Activated CD4-positive, alpha-beta T cell treated with anti-CD3 and anti-CD28 coated beads, Interleukin-2, Interleukin-4, amounts not matched to agents 100 ng/mL and 50 ng/mL, durations not matched to agents 16 hours and 8 hours (primary cell): ENCODE data around the gene CDH15.
"Not testable (repeated sequence)": the region's sequence is repeated elsewhere in the genome, so short reads cannot be mapped to it uniquely, and the experiment has no call there.

ENCODE experiments used
- DNase-seq: peaks from one replicate; pipeline ENCODE4 v3.0.0-alpha.2; 2020; ENCODE audit warnings: low spot score

Gene CDH15

DNA sequence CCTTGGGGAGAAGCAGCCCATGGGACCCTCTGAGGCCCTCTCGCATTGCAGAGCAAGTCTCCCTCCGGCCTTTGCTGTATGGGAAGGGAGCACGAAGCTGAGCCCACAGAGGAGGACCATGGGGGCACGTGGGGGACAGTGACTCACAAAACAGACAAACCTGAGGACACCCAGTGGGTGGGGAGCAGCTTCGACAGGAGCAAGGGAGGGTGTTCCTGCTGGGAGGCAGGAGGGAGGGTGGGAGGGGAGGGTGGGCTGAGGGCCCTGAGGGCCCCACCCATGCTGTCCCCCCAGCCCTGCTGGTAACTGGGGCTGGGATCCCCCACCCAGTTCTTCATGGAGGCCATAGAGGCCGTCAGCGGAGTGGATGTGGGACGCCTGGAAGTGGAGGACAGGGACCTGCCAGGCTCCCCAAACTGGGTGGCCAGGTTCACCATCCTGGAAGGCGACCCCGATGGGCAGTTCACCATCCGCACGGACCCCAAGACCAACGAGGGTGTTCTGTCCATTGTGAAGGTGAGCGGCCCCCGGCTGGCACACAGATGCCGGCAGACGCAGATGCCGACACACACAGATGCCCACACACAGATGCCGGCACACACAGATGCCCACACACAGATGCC, 16.3 kb downstream of the CDH15 start:
- no peak for DNase-seq

DNA sequence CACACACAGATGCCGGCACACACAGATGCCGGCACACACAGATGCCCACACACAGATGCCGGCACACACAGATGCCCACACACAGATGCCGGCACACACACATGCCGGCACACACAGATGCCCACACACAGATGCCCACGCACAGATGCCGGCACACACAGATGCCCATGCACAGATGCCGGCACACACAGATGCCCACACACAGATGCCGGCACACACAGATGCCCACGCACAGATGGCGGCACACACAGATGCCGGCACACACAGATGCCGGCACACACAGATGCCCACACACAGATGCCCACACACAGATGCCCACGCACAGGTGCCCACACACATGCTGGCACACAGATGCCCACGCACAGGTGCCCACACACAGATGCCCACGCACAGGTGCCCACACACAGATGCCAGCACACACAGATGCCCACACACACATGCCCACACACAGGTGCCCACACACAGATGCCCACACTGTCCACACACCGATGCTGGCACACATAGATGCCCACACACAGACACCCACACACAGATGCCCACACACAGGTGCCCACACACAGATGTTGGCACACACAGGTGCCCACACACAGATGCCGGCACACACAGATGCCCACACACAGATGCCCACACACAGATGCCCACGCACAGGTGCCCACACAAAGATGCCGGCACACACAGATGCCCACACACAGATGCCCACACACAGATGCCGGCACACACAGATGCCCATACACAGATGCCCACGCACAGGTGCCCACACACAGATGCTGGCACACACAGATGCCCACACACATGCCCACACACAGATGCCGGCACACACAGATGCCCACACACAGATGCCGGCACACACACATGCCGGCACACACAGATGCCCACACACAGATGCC, 17.2 kb downstream of the CDH15 start:
- not testable (repeated sequence) for DNase-seq

DNA sequence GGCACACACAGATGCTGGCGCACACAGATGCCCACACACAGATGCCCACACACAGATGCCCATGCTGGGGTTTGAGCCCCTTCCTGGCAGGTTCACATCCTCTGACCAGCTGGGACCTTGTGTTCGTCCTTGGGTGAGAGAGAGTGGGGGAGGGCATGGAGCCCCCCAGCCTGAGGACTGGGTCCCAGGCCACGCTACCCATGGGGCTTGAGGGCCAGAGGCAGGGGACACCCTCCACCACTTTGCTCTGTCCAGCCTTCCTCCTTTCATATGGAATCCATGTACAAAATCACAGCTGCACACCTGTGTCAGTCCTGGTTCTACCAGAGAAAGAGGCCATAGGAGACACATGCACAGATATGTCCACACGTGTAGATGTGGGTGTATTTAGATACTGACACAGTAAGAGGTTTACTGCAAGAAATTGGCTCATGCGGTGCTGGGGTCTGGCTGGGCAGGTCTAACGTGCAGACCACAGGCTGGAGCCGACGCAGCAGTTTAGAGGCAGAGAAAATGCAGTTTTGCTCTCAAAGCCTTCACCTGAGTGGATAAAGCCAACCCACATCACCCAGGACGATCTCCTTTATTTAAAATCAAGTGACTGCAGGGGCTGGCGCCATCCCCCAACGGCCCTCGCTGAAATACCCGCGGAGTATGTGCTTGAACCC, 17.9 kb downstream of the CDH15 start:
- DNase-seq: no peak

DNA sequence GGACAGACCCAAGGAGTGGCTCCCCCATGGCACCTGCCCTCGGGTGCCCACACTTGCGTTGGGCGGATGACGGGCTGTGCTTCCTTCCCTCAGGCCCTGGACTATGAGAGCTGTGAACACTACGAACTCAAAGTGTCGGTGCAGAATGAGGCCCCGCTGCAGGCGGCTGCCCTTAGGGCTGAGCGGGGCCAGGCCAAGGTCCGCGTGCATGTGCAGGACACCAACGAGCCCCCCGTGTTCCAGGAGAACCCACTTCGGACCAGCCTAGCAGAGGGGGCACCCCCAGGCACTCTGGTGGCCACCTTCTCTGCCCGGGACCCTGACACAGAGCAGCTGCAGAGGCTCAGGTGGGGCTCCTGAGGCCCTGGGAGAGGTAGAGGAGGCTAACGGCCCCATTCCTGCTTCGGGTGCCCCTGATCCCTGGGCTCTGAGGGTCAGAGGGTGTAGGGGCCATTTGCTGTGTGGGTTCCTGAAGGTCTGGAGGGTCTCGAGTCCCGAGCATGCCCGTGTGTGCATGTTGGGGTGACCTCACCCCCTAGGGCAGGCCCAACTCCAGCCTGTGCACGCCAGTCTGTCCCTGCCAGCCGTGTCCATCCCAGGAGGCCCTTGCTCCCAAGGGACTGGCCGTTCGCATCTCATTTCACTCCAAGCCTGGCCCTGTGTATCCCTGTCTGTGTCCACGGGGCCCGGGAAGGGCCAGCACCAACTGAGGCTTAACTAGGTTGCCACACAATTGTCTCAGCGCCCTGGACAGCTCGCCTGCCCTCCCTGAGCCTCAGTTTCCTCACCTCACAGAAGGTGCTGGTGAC, 18.8 kb downstream of the CDH15 start:
- no peak for DNase-seq

DNA sequence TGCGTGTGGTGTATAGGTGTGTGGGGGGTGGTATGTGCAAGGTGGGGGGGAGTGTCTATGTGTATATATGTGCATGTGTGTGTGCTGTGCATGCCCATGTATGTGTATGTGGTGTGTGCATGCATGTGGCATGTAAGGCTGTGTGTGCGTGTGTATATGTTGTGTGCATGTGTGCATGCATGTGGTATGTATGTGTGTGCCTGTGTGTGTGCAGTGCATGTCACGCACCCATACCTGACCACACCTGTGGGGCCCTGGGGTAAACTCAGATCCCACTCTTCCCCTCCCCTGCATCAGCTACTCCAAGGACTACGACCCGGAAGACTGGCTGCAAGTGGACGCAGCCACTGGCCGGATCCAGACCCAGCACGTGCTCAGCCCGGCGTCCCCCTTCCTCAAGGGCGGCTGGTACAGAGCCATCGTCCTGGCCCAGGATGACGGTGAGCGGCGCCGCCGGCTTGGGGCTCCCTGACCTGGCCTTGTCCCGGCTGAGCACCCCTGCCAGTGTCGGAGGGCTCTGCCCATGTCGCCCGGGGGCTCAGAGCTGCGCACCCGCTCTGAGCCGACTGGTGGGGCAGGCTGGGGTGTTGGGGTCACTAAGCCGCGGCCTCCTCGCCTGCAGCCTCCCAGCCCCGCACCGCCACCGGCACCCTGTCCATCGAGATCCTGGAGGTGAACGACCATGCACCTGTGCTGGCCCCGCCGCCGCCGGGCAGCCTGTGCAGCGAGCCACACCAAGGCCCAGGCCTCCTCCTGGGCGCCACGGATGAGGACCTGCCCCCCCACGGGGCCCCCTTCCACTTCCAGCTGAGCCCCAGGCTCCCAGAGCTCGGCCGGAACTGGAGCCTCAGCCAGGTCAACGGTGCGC, 19.7 kb downstream of the CDH15 start:
- no peak for DNase-seq

DNA sequence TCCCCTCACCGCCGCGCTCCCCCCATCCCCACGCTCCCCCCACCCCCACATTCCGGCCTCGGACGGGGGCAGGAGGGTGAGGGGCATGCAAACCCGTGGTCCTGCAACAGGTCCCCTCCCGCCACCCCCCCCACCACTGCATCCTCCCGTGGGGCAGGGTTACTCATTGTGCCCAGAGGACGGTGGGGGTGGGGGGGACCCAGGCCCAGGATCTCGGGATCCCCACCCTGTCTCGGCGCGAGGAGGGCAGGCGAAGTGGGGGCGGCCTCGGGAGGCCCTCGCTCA, 20.3 kb downstream of the CDH15 start:
- no peak for DNase-seq

DNA sequence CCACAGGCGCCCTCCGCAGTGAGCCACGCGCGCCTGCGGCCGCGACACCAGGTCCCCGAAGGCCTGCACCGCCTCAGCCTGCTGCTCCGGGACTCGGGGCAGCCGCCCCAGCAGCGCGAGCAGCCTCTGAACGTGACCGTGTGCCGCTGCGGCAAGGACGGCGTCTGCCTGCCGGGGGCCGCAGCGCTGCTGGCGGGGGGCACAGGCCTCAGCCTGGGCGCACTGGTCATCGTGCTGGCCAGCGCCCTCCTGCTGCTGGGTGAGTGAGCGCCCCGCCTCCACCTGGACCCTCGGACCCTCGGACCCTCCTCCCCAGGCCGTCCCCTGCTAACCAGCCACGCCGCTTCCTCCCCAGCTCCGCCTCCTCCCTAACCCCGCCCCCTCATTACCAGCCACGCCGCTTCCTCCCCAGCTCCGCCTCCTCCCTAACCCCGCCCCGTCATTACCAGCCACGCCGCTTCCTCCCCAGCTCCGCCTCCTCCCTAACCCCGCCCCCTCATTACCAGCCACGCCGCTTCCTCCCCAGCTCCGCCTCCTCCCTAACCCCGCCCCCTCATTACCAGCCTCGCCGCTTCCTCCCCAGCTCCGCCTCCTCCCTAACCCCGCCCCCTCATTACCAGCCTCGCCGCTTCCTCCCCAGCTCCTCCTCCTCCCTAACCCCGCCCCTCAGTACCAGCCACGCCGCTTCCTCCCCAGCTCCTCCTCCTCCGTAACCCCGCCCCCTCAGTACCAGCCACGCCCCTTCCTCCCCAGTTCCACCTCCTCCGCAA, 20.8 kb downstream of the CDH15 start:
- peak; percentile 80 for DNase-seq

DNA sequence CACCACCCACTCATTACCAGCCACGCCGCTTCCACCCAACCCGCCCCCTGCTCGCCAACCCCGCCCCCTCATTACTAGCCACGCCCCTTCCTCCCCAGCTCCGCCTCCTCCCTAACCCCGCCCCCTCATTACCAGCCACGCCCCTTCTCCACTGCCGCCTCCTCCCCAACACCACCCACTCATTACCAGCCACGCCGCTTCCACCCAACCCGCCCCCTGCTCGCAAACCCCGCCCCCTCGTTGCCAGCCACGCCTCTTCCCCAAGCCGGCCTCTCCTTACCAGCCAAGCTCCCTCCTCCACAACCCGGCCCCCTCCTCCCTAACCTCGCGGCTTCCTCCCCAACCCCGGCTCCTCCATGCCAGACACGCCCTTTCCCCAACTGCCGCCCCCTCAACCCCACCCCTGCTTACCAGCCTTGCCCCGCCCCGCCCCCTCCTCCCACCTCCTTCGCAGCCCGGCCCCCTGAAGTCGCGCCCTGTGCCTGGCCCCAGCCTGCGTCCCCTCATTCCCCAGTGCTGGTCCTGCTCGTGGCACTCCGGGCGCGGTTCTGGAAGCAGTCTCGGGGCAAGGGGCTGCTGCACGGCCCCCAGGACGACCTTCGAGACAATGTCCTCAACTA, 21.5 kb downstream of the CDH15 start:
- peak; percentile 65 for DNase-seq

DNA sequence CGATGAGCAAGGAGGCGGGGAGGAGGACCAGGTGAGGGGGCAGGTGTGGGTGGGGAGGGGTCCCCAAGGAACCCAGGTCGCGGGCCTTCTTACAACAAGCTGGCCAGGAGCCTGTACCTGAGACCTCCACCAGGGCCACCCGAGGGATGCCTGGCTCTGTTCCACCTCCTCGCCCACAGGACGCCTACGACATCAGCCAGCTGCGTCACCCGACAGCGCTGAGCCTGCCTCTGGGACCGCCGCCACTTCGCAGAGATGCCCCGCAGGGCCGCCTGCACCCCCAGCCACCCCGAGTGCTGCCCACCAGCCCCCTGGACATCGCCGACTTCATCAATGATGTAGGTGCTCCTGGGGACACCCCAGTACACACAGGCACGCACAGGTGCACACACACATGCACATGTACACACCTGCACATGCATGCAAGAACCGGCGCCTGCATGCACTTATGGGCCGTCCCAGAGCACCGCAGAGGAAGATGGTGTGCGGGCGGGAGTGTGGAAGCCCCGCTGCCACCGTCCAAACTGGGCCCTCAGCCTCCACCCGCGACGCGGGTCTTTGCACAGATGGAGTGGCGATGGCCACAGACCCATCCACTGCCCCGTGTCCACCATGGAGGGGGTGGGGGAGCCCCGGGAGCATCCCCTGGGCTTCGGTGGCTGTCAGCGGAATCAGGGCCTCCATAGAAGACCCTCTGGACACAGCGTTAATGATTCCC, 22.2 kb downstream of the CDH15 start:
- DNase-seq: no peak

DNA sequence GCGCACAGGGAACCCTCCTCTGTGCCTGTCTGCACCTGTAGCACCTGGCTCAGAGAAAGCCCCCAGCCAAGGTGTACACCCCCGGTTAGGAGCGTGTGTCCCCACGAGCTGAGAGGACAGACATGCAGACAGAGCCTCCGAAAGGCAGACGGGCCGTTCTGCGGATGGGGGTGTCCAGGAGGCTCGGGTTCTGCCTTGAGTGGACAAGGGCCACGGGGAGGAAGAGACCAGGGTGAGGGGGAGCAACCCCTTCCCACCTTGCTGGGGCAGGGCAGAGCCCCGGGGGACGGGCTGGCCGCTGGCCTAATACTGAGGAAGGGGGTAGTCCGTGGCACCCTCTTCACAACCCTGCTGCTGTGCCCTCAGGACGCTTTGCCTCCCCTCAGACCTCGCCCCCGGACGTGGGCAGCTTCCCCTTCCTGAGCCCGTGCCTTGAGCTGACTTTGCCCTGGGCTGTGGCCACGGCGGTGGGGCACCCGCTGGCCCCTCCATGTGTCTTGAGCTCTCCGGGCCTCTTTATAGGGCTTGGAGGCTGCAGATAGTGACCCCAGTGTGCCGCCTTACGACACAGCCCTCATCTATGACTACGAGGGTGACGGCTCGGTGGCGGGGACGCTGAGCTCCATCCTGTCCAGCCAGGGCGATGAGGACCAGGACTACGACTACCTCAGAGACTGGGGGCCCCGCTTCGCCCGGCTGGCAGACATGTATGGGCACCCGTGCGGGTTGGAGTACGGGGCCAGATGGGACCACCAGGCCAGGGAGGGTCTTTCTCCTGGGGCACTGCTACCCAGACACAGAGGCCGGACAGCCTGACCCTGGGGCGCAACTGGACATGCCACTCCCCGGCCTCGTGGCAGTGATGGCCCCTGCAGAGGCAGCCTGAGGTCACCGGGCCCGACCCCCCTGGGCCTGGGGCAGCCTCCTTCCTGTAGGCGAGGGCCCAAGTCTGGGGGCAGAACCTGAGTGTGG, 23.1 kb downstream of the CDH15 start:
- DNase-seq: no peak

DNA sequence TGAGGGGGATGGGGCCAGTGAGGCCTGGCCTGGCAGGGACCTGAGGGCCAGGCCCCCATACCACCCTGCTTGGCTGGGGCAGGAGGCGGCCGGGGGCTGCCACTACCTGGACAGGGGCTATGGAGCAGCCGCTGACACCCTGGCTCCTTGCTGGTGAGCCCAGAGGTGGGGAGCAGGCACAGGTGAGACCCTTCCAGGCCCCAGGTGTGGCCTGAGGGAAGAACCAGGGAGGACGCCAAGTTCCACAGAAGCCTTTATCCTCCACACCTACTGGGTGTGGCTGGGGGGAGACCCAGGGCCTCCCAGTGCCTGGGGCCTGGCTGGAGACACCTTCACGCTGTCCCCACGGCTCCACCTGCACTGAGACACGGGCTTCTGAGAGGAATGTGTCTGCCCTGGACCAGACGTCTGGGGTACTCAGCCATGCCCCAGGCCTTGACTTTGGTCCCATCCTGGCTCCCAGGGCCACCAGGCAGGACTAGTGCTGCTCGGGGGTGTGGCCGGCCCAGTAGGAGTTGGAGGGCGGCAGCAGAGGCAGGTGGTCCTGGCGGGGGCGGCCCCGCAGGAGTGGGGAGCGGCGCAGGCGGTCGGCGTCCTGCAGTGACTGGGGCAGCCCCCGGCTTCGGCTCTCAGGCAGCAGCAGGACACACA, 24.1 kb downstream of the CDH15 start:
- DNase-seq: no peak

DNA sequence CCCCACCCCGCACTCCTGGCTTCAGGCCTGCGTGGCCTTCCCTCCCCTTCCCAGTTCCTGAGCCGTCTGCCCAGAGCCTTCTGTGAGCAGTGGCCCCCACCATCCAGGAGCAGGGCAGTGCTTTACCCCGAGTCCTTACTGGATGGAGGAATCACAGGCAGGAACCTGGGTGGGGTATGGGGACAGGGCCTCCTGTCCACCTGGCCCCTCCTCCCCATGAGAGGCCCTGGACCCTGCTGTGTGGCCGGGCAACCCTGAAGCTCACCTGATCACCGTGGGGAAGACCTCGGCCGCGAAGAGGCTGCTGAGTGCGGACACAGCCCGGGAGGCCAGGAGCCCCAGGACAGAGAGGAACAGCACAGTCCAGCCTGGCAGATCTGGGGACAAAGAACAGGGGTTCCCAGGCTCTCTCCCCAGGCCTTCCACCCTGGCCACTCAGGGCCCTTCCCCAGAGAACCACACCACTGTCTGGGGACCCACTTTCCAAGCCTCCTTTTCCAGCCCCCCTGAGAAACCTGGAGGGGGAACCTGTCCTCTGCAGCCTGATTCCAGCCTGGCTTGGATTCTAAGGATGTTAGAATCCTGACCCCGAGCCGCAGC, 25.6 kb downstream of the CDH15 start:
- DNase-seq: no peak

DNA sequence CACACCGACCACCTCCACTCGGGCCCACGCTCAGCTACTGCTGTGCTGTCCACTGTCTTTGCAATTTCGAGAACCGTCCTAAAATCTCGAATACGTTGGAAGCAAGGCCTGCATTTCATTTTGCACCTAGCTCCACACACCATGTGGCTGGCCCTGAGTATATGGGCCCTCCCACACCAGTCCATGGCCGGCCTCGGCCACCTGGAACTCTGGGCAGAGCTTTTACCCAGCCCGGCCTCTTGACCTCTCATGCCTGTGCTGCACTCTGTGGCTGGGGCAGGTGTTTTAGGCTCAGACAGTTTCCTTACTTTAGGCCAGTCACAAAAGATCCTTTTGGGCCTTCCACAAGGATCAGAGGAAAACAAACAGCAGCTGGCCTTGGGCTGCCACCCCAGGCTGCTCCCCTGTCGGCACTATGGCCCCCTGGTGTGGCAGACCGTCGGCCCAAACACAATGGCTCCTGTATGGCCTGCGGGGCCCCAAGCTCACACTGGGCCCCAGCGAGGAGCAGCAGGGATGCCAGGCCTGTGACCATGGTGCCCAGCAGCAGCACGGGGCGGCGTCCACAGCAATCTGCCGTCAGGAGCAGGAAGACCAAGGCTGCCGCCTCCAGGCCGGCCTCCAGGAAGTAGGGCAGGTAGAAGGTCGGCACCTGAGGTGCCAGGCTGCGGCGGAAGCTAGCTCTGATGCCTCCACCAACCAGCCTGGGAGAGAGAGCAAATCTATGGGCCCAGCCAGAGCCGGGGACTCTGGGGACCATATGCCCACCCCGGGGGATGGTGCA, 26.3 kb downstream of the CDH15 start:
- no peak for DNase-seq

DNA sequence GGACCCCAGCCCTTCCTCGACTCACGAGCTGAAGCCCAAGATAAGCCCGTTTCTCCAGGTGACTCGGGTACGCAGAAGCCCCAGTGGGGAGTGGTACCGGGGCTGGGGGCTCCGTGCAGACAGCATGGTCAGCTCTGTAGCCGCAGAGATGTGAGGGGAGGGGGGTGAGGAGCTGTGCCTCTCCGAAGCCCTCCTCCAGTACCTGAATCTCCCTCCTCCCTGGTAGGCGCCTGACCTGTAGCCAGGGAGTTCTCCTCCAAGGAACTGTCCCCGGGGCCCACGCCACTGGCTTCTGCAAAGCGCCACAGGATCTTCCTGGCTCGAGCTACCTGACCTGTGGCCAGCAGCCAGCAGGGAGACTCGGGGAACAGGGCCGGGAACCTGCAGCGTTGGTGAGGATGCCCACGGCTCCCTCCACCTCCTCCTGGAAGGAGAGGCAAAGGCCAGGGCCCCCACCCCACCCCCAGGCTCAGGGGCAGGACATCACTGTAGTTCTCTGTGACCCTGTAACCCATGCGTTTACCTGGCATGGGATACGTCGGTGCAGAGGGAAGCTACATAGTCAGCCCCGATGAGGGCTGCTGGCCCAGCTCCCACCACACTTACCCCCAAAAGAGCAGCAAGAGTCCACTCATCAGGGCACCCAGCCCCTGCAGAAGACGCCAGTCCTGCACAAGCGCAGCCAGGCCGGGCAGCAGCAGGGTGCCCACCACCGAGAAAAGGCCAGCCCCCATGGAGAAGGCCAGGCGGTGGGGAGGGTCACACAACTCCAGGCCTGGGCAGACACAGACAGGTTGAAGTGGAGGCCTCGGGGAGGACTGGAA, 27.1 kb downstream of the CDH15 start:
- DNase-seq: no peak

DNA sequence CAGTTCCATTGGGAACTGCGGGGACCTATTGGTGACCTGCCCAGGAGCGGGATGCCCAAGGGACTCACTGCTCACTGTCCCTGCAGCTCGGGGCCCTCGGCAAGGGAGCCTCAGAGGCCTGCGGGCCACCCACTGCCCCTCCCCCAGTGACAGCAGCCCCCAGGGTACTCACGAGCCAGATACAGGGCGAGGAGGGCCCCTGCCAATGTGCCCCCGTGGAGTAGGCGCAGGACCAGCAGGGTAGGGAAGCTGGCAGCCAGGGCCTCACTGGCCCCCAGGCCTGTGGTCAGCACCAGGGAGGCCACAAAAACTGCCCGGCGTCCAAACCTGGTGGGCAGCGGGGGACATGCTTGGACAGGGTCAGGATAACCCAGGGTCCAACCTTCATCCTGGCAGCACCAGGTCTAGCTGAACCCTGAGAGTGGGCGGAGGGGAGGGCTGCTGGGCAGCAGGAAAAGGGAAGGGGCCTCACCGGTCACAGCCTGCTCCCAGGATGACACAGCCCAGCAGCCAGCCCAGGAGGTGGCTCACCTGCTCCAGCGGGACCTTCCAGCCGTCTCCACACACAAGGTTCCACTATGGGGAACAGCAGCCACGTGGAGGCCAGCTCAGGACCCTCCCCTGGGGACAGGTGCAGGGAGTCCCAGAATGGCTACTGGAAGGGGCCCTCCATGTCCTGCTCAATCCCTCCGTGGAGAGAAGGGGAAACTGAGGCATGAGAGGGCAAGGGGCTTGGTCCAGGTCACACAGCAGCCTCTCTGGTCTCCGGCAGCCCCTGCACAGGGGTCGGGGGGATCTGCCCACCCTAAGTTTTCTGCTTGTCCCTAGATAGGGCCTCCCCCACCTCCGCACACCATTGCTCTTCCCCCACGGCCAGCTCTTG, 27.9 kb downstream of the CDH15 start:
- DNase-seq: no peak
